Measurements from ENCODE around the gene TLE6. TPM values are rescaled to one million over a fixed set of nuclear protein-coding genes. Genes with fewer than 3 reads are reported as not detected.
"Not testable (repeated sequence)": the region's sequence is repeated elsewhere in the genome, so short reads cannot be mapped to it uniquely, and the experiment has no call there.

Gene TLE6
- total RNA-seq, 1 donor from 2014 or later, result 3.4 TPM

GRCh38 chr19:2974342-2975041 is 2.9 kb upstream of the TLE6 start:
- no peak for DNase-seq (ENCODE audit: low read depth, low spot score)

GRCh38 chr19:2976609-2977000 is 759 bp upstream of the TLE6 start:
- DNase-seq (ENCODE audit: low read depth, low spot score), result no peak

GRCh38 chr19:2977746-2978138 is 378 bp downstream of the TLE6 start:
- DNase-seq (ENCODE audit: low read depth, low spot score), result no peak

GRCh38 chr19:2978166-2978767 is 903 bp downstream of the TLE6 start:
- DNase-seq (ENCODE audit: low read depth, low spot score), result no peak

- no peak for DNase-seq (ENCODE audit: low read depth, low spot score)
These were observed 1.4 kb downstream of the TLE6 start for GRCh38 chr19:2978772-2979171.

GRCh38 chr19:2981898-2982297 is 4.5 kb downstream of the TLE6 start:
- no peak for DNase-seq (ENCODE audit: low read depth, low spot score)

- no peak for DNase-seq (ENCODE audit: low read depth, low spot score)
These were observed 5.2 kb downstream of the TLE6 start for GRCh38 chr19:2982561-2982960.

GRCh38 chr19:2982983-2983350 is 5.6 kb downstream of the TLE6 start:
- DNase-seq (ENCODE audit: low read depth, low spot score), result peak; percentile 82

GRCh38 chr19:2983351-2984214 is 6.2 kb downstream of the TLE6 start:
- DNase-seq (ENCODE audit: low read depth, low spot score), result no peak

- no peak for DNase-seq (ENCODE audit: low read depth, low spot score)
These were observed 6.8 kb downstream of the TLE6 start for GRCh38 chr19:2984215-2984528.

GRCh38 chr19:2986951-2987524 is 9.7 kb downstream of the TLE6 start:
- no peak for DNase-seq (ENCODE audit: low read depth, low spot score)

GRCh38 chr19:2987797-2988196 is 10.4 kb downstream of the TLE6 start:
- DNase-seq (ENCODE audit: low read depth, low spot score), result no peak

GRCh38 chr19:2988568-2988967 is 11.2 kb downstream of the TLE6 start:
- no peak for DNase-seq (ENCODE audit: low read depth, low spot score)

GRCh38 chr19:2989236-2989946 is 12.0 kb downstream of the TLE6 start:
- DNase-seq (ENCODE audit: low read depth, low spot score), result no peak

GRCh38 chr19:2992333-2992732 is 15.0 kb downstream of the TLE6 start:
- not testable (repeated sequence) for DNase-seq (ENCODE audit: low read depth, low spot score)

GRCh38 chr19:2992958-2993357 is 15.6 kb downstream of the TLE6 start:
- no peak for DNase-seq (ENCODE audit: low read depth, low spot score)

GRCh38 chr19:2993579-2993978 is 16.2 kb downstream of the TLE6 start:
- no peak for DNase-seq (ENCODE audit: low read depth, low spot score)

- DNase-seq (ENCODE audit: low read depth, low spot score), result no peak
These were observed 17.3 kb downstream of the TLE6 start for GRCh38 chr19:2994588-2995131.

GRCh38 chr19:2997720-2998119 is 20.4 kb downstream of the TLE6 start:
- DNase-seq (ENCODE audit: low read depth, low spot score), result no peak

- DNase-seq (ENCODE audit: low read depth, low spot score), result no peak
These were observed 21.3 kb downstream of the TLE6 start for GRCh38 chr19:2998642-2999041.

- no peak for DNase-seq (ENCODE audit: low read depth, low spot score)
These were observed 24.0 kb downstream of the TLE6 start for GRCh38 chr19:3001235-3001800.
